RPMI7951 (cell line): Measurements from ENCODE around the gene SPATA12. TPM values are rescaled to one million over a fixed set of nuclear protein-coding genes. Genes with fewer than 3 reads are reported as not detected.

Source experiments
- DNase-seq: peaks from one replicate; pipeline ENCODE4 v3.0.0-alpha.2; 2012; ENCODE audit warnings: low read depth
- total RNA-seq: library from RNA; depleted of rRNA; stranded (reverse); fragments of >200 nt; shearing (Covaris generic); gene quantifications from 2 replicates; pipeline ENCODE4 v1.2.3, GENCODE V29; 2014; rRNA removed

Gene SPATA12
- total RNA-seq, 1 experiment from 2014 or later, result not detected

- DNase-seq, result no peak
Measured at GRCh38 chr3:57116501-57116900, 56.0 kb downstream of the SPATA12 start.

- no peak for DNase-seq
Measured at GRCh38 chr3:57118254-57118653, 57.8 kb downstream of the SPATA12 start.

- DNase-seq, result no peak
Measured at GRCh38 chr3:57120040-57120439, 59.6 kb downstream of the SPATA12 start.

- no peak for DNase-seq
Measured at GRCh38 chr3:57120451-57121174, 60.1 kb downstream of the SPATA12 start.

Other genes starting within 250 kb of the SPATA12 start
- gene IL17RD, start 104.7 kb downstream of the SPATA12 start, total RNA-seq, result 8.8 and 18.7 TPM in 2 replicates
- gene HESX1, start 139.3 kb downstream of the SPATA12 start, total RNA-seq, result 1.9 and 2.5 TPM in 2 replicates
- 57.7 and 72.8 TPM in 2 replicates for gene APPL1, start 167.1 kb downstream of the SPATA12 start, total RNA-seq
- gene ASB14, start 232.0 kb downstream of the SPATA12 start, total RNA-seq, result not detected in 2 replicates